Stimulated activated CD4-positive, alpha-beta T cell treated with anti-CD3 and anti-CD28 coated beads, Interleukin-1b, Interleukin-23, amount 100 ng/mL, for 24 hours (primary cell): ENCODE measurements around the gene ADAMTSL5.
"Not testable (repeated sequence)": the region's sequence is repeated elsewhere in the genome, so short reads cannot be mapped to it uniquely, and the experiment has no call there.

ENCODE experiments used
- DNase-seq, 4 experiments: peaks; one replicate each; pipeline ENCODE4 v3.0.0-alpha.2; 2020; ENCODE audit warnings: low read depth in 4 of 4, low spot score in 1 of 4

The ADAMTSL5 gene

DNA sequence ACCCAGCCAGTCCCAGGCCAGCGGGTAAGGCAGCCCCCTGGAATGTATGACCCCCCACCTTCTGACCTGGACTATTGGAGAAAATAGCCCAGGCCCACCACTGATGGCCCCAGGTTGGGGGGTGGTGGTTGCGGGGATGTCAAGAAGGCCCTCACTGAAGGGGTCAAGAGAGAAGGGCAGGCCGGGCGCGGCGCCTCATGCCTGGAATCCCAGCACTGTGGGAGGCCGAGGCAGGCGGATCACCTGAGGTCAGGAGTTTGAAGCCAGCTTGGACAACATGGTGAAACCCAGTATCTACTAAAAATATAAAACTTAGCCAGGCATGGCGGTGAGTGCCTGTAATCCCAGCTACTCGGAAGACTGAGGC lies 1.5 kb upstream of the ADAMTSL5 start:
- DNase-seq: no peak

DNA sequence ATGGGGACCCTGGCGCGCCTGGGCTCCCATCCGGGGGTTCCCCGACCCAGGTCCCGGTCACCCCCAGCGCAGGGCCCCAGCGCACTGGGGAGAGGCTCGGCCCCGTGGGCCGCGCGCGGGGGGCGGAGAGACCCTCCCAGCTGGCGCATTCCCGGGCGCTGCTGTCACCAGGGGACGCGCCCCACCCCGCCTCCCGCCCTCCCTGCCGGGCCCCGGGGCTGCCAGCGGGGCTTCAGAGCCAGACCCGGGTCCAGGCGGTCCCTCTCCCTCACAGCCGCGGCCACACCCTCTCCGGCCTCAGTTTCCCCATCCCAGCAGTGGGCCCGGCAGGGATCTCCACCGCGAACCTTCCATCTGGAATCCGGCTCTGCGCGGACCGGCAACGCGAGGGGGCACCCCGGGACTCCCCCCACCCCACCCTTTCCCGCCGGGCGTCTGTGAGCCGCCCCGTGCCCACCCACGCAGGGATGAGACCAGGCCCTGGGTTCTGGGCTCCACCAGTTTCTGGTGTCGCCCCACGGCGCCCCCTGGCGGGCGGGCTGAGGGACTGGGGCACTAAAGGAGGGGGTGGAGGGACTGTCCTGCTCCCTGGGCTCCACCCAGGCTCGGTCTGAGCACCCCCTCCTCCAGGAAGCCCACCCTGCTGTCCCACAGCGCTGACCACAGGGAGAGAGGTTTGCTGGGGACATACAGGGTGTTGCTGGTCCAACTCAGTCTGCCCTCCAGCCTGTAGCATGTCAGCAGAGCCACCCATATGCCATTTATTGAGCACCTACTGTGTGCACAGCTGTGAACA lies 878 bp upstream of the ADAMTSL5 start:
- DNase-seq: peak; percentile 36 to 60 (median 51)

DNA sequence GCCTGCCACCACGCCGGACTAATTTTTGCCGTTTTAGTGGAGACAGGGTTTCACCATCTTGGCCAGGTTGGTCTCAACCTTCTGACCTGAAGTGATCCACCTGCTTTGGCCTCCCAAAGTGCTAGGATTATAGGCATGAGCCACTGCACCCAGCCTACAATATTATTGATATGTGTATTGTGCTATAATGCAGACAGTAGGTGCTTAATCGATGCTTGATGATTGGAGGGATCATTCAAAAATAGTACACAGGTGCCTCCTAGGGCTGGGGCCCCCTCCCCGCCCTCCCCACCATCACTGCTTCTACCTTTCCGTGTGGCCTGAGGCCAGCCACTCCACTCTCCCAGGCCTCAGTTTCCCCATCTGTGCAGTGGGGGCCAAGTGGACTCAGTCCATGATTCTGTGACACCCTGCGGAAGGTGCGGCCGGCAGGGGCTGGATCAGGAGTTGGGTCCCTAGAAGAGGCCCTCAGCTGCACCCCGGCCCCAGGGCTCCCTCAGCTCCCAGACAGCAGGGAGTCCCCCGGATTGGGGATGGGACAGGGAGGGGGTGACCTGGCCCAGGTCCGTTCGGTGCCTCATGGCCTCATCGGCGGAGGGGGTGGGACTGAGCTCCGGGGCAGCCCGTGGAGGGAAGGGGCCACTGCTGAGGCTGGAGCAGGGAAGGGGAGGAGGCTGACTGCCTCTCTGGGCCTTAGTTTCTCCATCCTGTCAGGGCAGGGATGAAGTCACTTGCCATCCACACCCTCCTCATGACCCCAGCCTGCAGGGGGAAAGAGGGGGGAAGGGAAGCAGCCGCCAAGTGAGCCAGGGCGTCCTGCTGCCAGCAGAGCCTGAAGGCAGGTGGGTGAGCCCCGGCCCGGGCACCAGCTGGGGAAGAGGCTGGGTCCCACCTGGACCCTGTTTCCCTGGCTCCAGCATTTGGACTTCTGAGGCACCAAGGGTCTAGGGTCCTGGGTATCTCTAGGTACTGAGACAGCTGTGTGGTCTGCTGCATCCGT lies 1.2 kb downstream of the ADAMTSL5 start:
- DNase-seq: no peak

DNA sequence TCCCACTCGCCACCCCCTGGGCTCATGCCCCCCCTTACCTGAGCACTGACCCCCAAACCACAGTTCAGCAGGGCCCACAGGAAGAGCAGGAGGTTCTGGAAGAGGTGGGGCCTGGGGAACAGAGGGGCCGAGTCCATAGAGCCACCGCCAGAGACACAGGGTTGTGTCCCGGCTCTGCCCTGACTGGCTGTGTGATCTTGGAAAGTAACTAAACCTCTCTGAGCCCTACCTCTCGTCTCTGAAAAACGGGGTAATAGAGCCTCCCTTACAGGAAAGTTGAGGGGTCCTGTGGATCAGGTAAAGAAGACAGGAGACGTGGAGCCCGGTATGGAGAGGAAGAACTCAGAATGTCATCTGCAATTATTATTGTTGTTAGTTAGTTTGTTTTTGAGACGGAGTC lies 2.0 kb downstream of the ADAMTSL5 start:
- no peak for DNase-seq

GRCh38 chr19:1510442-1510806 lies 2.4 kb downstream of the ADAMTSL5 start:
- DNase-seq: no peak

GRCh38 chr19:1509602-1510441 lies 3.0 kb downstream of the ADAMTSL5 start:
- no peak for DNase-seq

- DNase-seq: no peak
Measured at GRCh38 chr19:1508507-1508856, 4.3 kb downstream of the ADAMTSL5 start.

GRCh38 chr19:1507763-1508506 lies 4.9 kb downstream of the ADAMTSL5 start:
- peak; percentile 75 to 86 (median 82) for DNase-seq

- DNase-seq: no peak
Measured at GRCh38 chr19:1507192-1507660, 5.6 kb downstream of the ADAMTSL5 start.

DNA sequence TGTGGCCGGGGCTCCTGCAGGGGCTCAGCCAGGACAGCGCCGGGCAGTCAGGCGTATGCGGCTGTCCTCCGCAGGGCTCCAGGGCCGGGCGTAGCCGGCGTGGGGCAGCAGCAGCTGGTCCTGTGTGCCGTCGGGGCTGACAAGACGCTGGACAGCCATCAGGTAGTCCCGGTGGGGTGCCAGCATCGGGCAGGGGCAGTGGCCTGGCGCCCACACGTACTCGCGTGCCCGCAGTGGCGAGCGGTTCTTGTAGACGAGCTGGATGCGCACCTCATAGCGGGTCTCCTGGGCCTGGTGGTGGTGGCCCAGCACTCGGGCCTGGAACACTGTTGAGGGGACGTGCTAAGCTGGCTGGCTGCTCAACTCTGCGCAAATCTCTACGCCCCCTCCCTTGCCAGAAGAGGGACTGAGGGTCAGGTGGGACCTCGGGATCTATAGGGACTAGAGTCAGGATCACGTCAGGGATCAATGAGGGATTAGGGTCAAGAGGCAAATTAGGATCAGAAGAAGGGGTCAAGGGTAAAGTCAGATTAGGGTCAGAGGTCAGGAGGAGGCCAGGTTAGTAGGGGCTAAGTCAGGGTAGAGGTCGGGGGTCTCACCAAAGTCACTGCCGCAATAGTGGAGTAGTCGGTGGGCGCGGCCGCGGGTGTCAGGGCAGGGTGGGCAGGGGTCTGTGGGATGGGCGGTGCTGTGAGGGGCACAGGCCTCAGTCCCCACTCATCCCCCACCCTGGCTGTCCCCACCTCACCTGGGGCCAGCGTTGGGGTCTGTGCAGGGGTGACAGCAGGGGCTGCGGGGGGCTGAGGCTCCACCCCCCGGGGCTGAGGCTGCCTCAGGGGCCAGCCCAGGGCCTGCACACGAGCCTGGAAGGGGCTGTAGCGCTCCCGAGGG lies 6.6 kb downstream of the ADAMTSL5 start:
- DNase-seq: no peak

DNA sequence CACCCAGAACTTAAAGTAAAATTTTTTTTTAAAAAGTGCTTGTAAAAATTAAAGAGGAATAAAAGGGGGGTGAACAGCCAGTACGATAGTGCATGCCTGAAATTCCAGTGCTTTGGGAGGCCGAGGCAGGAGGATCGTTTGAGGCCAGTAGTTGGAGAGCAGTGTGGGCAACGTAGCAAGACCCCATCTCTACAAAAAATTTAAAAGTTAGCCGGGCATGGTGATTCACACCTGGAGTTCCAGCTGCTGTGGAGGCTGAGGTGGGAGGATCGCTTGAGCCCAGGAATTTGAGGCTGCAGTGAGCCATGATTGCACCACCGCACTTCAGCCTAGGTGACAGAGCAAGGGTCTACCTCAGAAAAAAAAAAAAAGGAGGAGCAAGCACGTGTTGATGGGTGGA lies 7.8 kb downstream of the ADAMTSL5 start:
- DNase-seq: no peak

DNA sequence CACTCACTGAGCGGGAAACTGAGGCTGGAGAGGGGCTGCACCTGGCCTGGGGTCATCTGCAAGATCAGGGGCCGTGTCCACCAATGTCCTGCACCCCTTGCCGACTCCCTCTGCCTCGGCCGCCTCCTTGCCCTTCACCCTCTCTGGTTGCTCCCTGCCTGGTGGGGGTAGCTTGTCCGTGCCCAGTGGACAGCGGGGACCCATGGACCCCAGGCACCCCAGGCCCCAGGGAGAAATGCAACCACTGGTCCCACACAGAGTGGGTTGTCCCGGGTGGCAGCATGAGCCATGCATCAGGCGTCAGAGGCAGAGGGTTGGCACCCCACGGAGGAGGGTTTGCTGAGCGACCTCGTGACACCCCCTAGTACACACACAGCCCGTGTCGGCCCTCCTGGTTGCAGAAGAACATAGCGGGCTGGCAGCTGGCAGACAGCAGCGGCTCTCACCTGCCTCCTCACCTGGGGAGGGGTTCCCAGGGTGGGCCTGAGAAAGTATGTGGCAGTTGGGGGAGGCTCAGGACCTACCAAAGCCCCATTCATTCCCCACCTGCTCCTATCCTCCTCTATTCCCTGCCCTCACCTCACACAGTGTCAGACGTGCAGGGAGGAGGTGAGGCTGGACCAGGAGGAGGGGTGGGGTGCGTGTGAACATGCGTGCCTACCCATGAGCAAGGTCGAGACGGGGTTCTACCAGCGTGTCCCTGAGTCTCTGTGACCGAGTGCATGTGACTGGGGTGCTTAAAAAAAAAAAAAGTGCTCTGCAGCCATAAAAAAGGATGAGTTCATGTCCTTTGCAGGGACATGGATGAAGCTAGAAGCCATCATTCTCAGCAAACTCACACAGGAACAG lies 8.7 kb downstream of the ADAMTSL5 start:
- no peak for DNase-seq

DNA sequence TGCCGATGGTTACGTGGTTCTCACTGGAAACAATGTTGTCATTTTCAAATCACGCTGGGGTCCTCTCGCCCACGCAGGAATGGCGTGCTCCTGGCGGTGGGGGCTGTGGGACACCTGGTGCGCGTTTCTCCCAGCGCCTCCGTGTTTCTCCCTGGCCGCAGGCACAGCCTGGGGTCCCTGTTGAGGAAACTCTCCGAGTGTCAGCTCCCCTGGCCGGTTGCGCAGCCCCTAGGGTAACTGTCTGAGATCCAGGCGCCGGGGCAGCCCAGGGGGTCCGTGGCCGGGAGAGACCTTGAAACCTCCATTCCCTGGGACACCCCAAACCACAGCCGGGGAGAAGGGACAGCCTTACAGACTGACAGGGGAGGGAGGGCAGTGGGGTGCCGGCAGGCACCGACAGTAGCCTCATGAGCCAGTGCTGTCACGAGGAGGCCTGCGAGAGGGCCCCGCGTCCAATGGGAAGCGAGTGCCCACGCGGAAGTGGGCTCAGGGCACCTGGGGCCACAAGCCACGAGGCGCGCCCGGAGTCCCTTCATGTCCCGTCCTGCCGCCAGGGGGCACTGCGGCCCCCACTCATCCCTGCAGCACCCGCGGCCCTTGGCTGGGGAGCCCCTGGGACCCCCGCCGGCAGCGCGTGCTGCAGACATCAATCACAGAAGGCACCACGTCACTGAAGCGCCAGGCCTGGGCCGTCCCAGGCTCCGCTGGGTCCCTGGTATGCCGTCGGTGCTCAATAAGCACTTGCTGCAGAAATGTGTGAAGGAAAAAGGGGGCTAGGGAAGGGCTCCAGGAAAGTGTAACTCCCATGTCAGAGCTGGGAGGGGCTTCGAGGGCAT lies 9.5 kb downstream of the ADAMTSL5 start:
- DNase-seq: peak; percentile 42 to 60 (median 58)

DNA sequence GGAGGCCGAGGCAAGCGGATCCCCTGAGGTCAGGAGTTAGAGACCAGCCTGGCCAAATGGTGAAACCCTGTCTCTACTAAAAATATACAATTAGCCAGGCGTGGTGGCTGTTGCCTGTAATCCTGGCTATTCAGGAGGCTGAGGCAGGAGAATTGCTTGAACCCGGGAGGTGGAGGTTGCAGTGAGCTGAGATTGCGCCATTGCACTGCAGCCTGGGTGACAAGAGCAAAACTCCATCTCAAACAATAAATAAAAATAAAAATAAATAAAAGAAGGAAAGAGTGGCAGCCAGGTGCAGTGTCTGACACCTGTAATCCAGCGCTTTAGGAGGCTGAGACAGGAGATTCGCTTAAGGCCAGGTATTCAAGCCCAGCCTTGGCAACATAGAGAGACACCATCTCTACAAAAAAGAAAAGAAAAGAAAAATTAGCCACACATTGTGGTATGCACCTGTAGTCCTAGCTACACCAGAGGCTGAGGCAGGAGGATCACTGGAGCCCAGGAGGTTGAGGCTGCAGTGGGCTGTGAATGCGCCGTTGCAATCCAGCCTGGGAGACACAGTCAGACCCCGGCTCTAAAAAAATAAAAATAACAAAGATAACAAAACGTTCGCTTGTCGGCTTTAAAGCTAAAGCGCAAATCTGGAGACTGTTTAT lies 10.3 kb downstream of the ADAMTSL5 start:
- no peak for DNase-seq

- DNase-seq: no peak
Measured at GRCh38 chr19:1501200-1501595, 11.6 kb downstream of the ADAMTSL5 start.

DNA sequence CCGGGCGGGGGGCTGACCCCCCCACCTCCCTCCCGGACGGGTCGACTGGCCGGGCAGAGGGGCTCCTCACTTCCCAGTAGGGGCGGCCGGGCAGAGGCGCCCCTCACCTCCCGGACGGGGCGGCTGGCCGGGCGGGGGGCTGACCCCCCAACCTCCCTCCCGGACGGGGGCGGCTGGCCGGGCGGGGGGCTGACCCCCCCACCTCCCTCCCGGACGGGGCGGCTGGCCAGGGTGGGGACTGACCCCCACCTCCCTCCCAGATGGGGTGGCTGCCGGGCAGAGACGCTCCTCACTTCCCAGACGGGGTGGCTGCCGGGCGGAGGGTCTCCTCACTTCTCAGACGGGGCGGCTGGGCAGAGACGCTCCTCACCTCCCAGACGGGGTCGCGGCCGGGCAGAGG lies 13.6 kb downstream of the ADAMTSL5 start:
- not testable (repeated sequence) for DNase-seq

DNA sequence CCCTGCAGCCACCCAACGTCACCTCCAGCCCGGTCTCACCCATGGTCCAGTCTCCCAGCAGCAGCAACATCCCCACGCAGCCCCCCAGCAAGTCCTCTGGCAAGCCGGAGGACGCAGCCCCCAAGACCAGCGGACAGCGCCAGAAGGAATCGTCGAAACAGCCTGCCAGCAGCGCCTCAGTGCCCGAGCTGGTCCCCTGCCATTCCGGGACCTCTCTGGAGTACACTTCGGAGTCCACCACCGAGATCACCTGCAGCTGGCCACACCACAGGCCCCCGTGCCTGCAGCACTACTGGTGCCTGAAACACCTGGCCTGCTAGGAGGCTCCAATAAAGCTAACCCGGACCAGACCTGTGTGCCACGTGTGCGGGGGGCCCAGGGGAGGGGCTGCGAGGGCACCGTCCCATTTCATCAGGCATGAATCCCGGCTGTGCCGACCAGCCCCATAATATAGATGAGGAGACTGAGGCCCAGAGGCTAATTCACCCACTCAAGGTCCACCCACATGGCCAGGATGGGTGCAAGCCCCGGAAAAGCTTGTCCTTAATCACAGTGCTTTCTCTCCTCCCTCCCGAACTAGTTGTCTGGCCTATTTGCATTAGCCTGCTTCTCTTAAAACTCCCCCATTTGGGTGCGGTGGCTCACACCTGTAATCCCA lies 15.1 kb downstream of the ADAMTSL5 start:
- no peak for DNase-seq
